Esophagus (tissue), 2 donors: ENCODE data around the gene TMPRSS6. TPM values are rescaled to one million over a fixed set of nuclear protein-coding genes. Genes with fewer than 3 reads are reported as not detected.

Experiments
- H3K27ac ChIP-seq, 2 donors: one replicate each; pipeline ENCODE4 v1.5.1; 2013; ENCODE audit warnings: low read depth in 2 of 2, mild to moderate bottlenecking in 2 of 2, inconsistent platforms in 1 of 2, low read length in 1 of 2, moderate library complexity in 1 of 2
- H3K27me3 ChIP-seq, 2 donors: one replicate each; pipeline ENCODE4 v1.6.1; 2013; ENCODE audit warnings: low read length in 2 of 2, control low read depth in 1 of 2, mild to moderate bottlenecking in 1 of 2; ENCODE audit not compliant: insufficient read depth in 2 of 2, control insufficient read depth in 1 of 2
- H3K36me3 ChIP-seq, 2 donors: one replicate each; pipeline ENCODE4 v1.6.1; 2013; ENCODE audit warnings: low read length in 1 of 2; ENCODE audit not compliant: control insufficient read depth in 2 of 2, insufficient read depth in 2 of 2
- H3K4me1 ChIP-seq, 2 donors: one replicate each; pipeline ENCODE4 v1.6.1; 2013; ENCODE audit warnings: low read length in 1 of 2; ENCODE audit not compliant: control insufficient read depth in 2 of 2, insufficient read depth in 2 of 2
- H3K4me3 ChIP-seq, 2 donors: one replicate each; pipeline ENCODE4 v1.5.1; 2013; ENCODE audit warnings: low read length in 2 of 2, mild to moderate bottlenecking in 2 of 2, low read depth in 1 of 2, moderate library complexity in 1 of 2
- H3K9me3 ChIP-seq, 2 donors: one replicate each; pipeline ENCODE4 v1.6.1; 2013; ENCODE audit warnings: mild to moderate bottlenecking in 2 of 2, low read depth in 1 of 2, low read length in 1 of 2, moderate library complexity in 1 of 2; ENCODE audit not compliant: control insufficient read depth in 2 of 2, insufficient read depth in 1 of 2
- WGBS, 2 donors: extraction: QIAGEN DNeasy Blood & Tissue Kit; methylation state at CpG; one replicate each; pipeline ENCODE4 v1.1.7; 2013; 5-methylcytosine and 5-hydroxymethylcytosine counted together
- polyA plus RNA-seq, 2 donors: library from polyadenylated mRNA; stranded (reverse); fragments of 200-250 nt; gene quantifications; one replicate each; pipeline ENCODE4 v1.2.3, GENCODE V29; 2013
- donor health status: healthy with polysubstance abuse.
- donor health status: Bipolar disorder and iron deficiency.

The TMPRSS6 gene
- polyA plus RNA-seq, 2 donors, result 0.04 to 0.05 TPM

GRCh38 chr22:37064553-37064952 is 45.0 kb downstream of the TMPRSS6 start:
- peaks cover 0 to 4% of the 10 kb centered on the region in 2 donors for H3K27me3 ChIP-seq
- H3K9me3 ChIP-seq, result peaks cover 0 to 3% of the 10 kb centered on the region in 2 donors
- 88 to 93% methylated on average over 11 of the region's 11 CpGs for WGBS, 2 donors
- H3K4me1 ChIP-seq, result peaks cover 0 to 3% of the 10 kb centered on the region in 2 donors
- H3K4me3 ChIP-seq, result no peak overlapping the region
- H3K36me3 ChIP-seq, result peaks cover 0 to 2% of the 10 kb centered on the region in 2 donors
- H3K27ac ChIP-seq, result no peak overlapping the region

- H3K4me1 ChIP-seq, result no peaks in the 10 kb centered on the region
- H3K27me3 ChIP-seq, result no peaks in the 10 kb centered on the region
- peaks cover 0 to 3% of the 10 kb centered on the region in 2 donors for H3K9me3 ChIP-seq
- 81 to 86% methylated on average over 28 of the region's 28 CpGs for WGBS, 2 donors
- H3K36me3 ChIP-seq, result peaks cover 0 to 4% of the 10 kb centered on the region in 2 donors
- H3K4me3 ChIP-seq, result no peak overlapping the region
- H3K27ac ChIP-seq, result no peak overlapping the region
Measured at GRCh38 chr22:37063431-37064420, 45.8 kb downstream of the TMPRSS6 start.

DNA sequence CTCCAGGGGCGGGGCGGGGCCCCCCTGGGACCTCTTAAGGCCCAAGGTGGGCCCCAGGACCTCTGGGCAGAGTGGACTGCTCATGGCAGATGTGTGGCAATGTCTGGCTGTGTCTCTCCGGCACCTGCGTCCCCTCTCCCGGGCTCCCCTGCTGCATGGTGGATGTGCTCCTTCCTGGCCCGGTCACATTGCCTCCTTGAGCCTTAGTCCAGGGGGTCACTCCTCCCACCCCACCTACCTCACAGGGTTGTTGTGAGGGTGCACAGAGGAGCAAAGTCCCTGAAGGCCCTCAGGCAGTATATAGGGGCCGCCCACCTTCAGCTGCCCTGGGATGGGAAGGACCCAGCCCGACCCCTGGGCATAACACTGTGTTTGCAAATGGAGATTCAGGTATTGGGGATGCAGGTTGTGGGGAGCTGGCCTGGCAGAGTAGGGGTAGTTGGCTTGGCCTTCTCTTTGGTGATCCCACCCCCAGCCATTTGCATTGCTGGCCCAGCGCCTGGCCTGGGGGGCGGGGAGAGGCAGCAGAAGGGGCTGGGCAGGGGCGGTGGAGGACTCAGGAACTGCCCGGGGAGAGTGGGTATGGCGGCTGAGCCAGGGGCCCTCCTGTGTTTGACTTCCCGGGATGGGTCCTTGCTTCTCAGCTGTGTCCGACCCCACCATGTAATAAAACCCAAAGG is 46.7 kb downstream of the TMPRSS6 start:
- Histone ChIP-seq H3K9me3 (peaks cover 0 to 3% of the 10 kb centered on the region in 2 donors), H3K36me3 (peaks cover 0 to 8% of the 10 kb centered on the region in 2 donors), H3K4me3 (no peak overlapping the region), H3K27me3 (no peaks in the 10 kb centered on the region), H3K27ac (no peak overlapping the region), H3K4me1 (no peaks in the 10 kb centered on the region)
- WGBS, 2 donors, result 83 to 87% methylated on average over 15 of the region's 15 CpGs

- no peaks in the 10 kb centered on the region for H3K4me1 ChIP-seq
- H3K36me3 ChIP-seq, result peaks cover 0 to 12% of the 10 kb centered on the region in 2 donors
- H3K4me3 ChIP-seq, result no peak overlapping the region
- H3K27ac ChIP-seq, result no peak overlapping the region
- whole genome bisulfite sequencing, 2 donors, result 54 to 57% methylated on average over 7 of the region's 7 CpGs
- no peaks in the 10 kb centered on the region for H3K27me3 ChIP-seq
- H3K9me3 ChIP-seq, result no peaks in the 10 kb centered on the region
Measured at GRCh38 chr22:37062376-37062675, 47.2 kb downstream of the TMPRSS6 start.

DNA sequence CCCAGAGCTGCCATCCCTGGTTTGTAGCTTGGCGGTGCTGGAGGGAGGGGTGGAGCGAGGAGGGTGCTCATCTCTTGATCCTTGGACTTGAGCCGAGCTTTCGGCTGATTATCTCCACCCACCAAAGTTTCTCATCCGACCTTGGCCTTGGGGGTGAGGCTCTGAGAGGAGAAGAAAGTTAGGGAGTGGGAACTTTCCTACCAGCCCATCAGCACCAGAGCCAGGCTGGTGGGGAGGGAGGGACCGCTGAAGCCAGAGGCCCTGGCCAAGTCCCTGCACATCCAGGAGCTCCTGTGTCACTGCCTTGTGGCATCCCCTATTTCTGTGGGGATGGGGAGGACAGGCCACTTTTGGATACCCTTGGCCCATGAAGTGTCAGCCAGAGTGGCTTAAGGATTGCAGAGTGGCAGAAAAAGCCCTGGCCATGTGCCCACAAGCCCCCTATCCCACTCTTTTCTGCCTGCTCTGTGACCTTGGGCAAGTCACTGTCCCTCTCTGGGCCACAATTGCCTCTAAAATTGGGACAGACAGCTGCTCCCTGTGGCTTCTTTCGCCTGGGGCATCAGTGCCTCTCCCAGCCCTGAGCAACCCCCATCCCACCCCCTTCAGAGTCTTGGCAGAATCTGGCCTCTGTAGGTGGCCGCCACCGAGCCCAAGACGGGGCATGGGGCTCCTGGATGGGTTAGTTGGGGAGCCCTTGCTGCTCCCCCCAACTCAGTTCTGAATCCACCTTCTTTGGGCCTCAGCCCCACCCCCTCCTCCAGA is 47.7 kb downstream of the TMPRSS6 start:
- Histone ChIP-seq H3K4me1 (no peaks in the 10 kb centered on the region), H3K27me3 (no peaks in the 10 kb centered on the region), H3K9me3 (no peaks in the 10 kb centered on the region), H3K27ac (no peak overlapping the region), H3K4me3 (no peak overlapping the region), H3K36me3 (peaks cover 0 to 12% of the 10 kb centered on the region in 2 donors)
- 77 to 84% methylated on average over 10 of the region's 10 CpGs for WGBS, 2 donors

DNA sequence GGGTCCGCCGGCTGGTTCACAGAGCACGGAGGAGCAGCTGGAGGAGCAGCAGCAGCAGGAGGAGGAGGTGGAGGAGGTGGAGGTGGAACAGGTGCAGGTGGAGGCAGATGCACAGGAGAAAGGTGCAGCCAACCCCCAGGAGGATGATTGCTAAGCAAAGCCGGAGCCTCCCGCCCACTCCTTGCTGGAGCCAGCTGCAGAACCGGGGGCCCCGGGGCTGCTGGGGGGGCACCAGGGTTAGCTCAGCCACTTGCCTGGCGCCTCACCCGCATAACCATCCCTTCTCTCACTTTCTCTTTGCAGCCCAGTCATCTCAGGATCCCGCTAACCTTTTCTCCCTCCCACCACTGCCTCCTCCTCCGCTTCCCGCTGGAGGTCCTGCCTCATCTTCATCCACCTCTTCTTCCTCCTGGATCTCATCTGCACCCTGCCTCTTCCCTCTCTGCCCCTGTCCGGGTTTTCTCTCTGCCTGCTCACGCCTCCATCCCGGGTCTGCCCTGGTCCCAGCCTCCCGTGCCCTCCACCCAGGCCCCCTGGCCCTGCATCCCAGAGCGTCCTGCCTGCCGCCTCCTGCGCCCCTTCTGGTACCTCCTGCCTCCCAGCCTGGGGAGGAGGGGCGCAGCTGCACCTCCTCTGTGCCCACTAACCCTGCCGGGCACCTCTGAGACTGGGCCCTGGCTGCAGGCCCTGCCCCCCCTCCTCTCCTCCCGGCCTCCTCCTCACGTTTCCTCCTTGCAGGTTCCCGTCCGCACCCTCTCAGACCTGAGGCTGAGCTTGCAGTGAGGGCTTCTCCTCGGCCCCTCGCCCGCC is 48.5 kb downstream of the TMPRSS6 start:
- 79% methylated on average over 21 to 28 of the region's 28 CpGs for WGBS, 2 donors
- Histone ChIP-seq H3K27me3 (no peaks in the 10 kb centered on the region), H3K4me3 (no peak overlapping the region), H3K4me1 (no peaks in the 10 kb centered on the region), H3K9me3 (no peaks in the 10 kb centered on the region), H3K36me3 (peaks cover 0 to 12% of the 10 kb centered on the region in 2 donors), H3K27ac (no peak overlapping the region)

DNA sequence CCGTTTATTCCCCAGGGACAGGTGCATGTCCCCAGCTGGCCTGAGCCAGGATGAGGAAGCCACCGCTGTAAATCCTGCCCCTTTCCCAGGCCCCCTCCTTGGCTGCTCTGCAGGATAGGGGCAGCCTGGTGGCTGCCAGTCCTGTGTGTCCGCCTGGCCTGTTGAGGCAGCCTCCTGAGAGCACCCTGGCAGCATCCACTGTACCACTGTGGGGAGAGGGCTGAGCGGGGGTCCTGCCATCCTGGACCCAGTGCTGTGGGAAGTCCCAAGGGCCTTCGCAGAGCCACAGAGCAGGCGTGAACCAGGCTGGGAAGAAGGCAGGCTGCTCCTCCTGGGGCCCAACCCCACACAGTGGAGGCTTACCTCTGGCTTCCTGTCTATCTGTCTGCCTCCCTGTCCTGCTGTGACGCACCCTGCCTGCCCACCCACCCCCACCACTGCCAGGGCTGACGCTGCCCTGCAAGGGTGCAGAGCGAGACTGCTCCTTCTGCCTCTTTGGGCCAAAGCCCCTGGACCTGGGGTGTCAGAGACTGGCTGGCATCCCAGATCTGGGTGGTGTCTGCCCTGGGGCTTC is 49.5 kb downstream of the TMPRSS6 start:
- Histone ChIP-seq H3K27me3 (no peaks in the 10 kb centered on the region), H3K27ac (no peak overlapping the region), H3K9me3 (no peaks in the 10 kb centered on the region), H3K4me1 (no peaks in the 10 kb centered on the region), H3K4me3 (no peak overlapping the region), H3K36me3 (peaks cover 0 to 14% of the 10 kb centered on the region in 2 donors)
- 72 to 74% methylated on average over 9 of the region's 9 CpGs for WGBS, 2 donors

DNA sequence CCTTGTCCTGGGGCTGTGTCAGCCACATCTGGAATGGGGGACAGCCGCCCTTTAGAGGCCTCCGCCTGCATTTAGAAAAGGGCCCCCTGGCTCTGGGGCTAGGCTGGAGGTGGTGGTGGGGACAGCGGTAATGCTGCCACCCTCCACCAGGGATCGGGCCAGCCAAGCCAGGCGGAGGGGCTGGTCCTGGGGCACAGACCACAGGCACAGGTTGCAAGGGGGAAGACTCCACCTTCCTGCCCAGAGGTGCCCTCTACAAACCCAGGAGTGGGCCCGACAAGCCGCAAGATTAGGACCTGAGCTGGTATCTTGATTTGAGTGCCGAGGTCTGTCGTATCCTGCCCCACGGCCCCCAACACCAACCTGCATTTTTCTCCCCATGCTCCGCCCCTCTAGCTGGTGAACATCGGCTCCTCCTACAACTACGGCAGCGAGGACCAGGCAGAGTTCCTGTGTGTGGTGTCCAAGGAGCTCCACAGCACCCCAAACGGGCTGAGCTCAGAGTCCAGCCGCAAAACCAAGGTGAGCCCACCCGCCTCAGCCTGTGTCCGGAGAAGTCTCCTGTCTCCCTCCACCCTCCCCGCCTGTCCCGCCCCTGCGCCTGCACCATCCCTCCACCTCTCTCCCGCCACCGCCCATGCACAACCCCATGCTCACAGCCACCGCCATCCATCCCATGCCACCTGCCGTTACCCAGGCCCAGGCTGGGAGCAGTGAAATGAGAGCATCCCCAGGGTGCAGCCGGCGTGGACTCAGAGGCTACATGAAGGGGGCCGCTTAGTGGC is 50.4 kb downstream of the TMPRSS6 start:
- H3K9me3 ChIP-seq, result no peaks in the 10 kb centered on the region
- peaks cover 0 to 2% of the 10 kb centered on the region in 2 donors for H3K4me1 ChIP-seq
- 92% methylated on average over 28 of the region's 28 CpGs for WGBS, 2 donors
- H3K4me3 ChIP-seq, result no peak overlapping the region
- H3K27ac ChIP-seq, result no peak overlapping the region
- H3K27me3 ChIP-seq, result no peaks in the 10 kb centered on the region
- peaks cover 0 to 14% of the 10 kb centered on the region in 2 donors for H3K36me3 ChIP-seq
